Thyroid gland (tissue), 4 donors: Measurements from ENCODE around the gene MANBA.

ENCODE experiments used
- POLR2A ChIP-seq, 2 donors: fragments of 450-650 bp; IDR thresholded peaks; one replicate each; pipeline ENCODE4 v1.6.1; 2017; ENCODE audit warnings: antibody characterized with exemption in 2 of 2, mild to moderate bottlenecking in 2 of 2, moderate library complexity in 1 of 2
- TF ChIP-seq, protein P1 (sequence below), 6 experiments: fragments of 200-600 bp in 3 of 6; fragments of 450-650 bp in 3 of 6; sonication (generic) in 3 of 6; IDR thresholded peaks; one replicate each; pipeline ENCODE4 v1.5.1; 2016 to 2019; ENCODE audit warnings: antibody characterized with exemption in 6 of 6, mild to moderate bottlenecking in 2 of 6, inconsistent platforms in 1 of 6, moderate library complexity in 1 of 6

DNA sequence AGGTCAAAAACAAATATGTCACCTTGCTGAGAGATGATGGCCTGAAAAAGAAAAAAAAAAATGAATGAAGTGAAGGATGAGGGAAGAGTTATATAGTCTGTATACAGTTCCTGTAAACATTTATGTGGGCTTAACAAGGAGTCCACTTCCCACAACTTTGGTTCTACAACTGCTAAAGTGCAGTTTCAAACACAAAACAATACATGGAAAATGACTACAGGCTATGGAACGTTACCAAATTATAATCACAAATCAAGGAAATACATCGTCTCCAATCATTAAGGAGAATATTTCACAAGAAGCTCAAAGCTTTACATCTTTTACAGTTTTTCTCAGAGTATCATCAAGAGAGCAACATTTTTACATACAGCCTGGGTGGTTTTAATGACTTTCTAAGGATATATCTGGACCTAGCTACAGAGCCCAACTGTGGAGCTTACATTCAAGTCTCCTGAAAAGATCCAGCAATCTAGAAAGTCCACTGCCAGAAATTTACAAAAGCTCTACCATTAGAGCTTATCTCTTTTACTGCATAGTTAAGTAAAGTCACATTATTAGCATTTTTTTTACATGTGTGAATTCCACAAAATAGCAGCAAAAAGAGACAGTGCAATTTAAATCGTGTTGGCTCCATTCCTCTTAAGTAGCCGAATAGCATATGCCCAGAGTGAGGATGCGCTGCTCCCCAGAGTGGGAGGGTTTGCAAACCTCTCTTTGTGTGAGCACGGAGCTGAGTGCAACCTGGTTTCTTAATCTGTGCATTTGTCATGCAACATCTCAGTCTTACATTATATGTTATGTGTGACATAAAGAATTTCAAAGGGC, 128.3 kb downstream of the MANBA start:
- TF ChIP-seq, protein P1, sequence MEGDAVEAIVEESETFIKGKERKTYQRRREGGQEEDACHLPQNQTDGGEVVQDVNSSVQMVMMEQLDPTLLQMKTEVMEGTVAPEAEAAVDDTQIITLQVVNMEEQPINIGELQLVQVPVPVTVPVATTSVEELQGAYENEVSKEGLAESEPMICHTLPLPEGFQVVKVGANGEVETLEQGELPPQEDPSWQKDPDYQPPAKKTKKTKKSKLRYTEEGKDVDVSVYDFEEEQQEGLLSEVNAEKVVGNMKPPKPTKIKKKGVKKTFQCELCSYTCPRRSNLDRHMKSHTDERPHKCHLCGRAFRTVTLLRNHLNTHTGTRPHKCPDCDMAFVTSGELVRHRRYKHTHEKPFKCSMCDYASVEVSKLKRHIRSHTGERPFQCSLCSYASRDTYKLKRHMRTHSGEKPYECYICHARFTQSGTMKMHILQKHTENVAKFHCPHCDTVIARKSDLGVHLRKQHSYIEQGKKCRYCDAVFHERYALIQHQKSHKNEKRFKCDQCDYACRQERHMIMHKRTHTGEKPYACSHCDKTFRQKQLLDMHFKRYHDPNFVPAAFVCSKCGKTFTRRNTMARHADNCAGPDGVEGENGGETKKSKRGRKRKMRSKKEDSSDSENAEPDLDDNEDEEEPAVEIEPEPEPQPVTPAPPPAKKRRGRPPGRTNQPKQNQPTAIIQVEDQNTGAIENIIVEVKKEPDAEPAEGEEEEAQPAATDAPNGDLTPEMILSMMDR (IDR thresholded peaks at IDR 0.05) = no peak
- no peak for TF ChIP-seq POLR2A (IDR thresholded peaks at IDR 0.05)
